NCI-H524 (cell line): ENCODE data around the gene TRIM68.

Source experiments
- DNase-seq, 2 experiments: peaks; one replicate each; lab custom pipeline; 2025; lab: John Stamatoyannopoulos, UW

Gene TRIM68

GRCh38 chr11:4606231-4607015, 1.6 kb downstream of the TRIM68 start:
- DNase-seq: no peak

- DNase-seq: no peak
Observed at GRCh38 chr11:4605057-4605456, 3.0 kb downstream of the TRIM68 start.

GRCh38 chr11:4593739-4594138, 14.3 kb downstream of the TRIM68 start, which contains the start of gene OR52I1:
Gene OR52I1 (plus strand): TSS chr11:4594039. CDS start chr11:4594039, 0 bp downstream.
- no peak for DNase-seq

GRCh38 chr11:4589017-4589416, 19.0 kb downstream of the TRIM68 start:
- no peak for DNase-seq

GRCh38 chr11:4581443-4581842, 26.6 kb downstream of the TRIM68 start, which contains the start of gene OR52I2:
Gene OR52I2 (plus strand): TSS chr11:4581743.
- no peak for DNase-seq

GRCh38 chr11:4580124-4580523, 27.9 kb downstream of the TRIM68 start:
- DNase-seq: no peak

- DNase-seq: no peak
Observed at GRCh38 chr11:4578624-4579023, 29.4 kb downstream of the TRIM68 start.

GRCh38 chr11:4577761-4578160, 30.3 kb downstream of the TRIM68 start:
- DNase-seq: no peak

GRCh38 chr11:4576880-4577279, 31.2 kb downstream of the TRIM68 start:
- no peak for DNase-seq

- DNase-seq: no peak
Observed at GRCh38 chr11:4569075-4569474, 39.0 kb downstream of the TRIM68 start.

- DNase-seq: no peak
Observed at GRCh38 chr11:4565371-4565770, 42.7 kb downstream of the TRIM68 start.

- DNase-seq: no peak
Observed at GRCh38 chr11:4560467-4560866, 47.6 kb downstream of the TRIM68 start.

GRCh38 chr11:4559527-4560440, 48.2 kb downstream of the TRIM68 start:
- no peak for DNase-seq

GRCh38 chr11:4551346-4551979, 56.6 kb downstream of the TRIM68 start:
- DNase-seq: no peak
